Measurements from ENCODE around the gene CTTN. TPM values are rescaled to one million over a fixed set of nuclear protein-coding genes. Genes with fewer than 3 reads are reported as not detected.
"Not testable (repeated sequence)": the region's sequence is repeated elsewhere in the genome, so short reads cannot be mapped to it uniquely, and the experiment has no call there.

Gene CTTN
- total RNA-seq, 1 donor from 2014 or later, result 211 TPM

GRCh38 chr11:70389201-70389600, 9.1 kb upstream of the CTTN start:
- no peaks in the 10 kb centered on the region for H3K9me3 Mint-ChIP-seq
- no peak for DNase-seq (ENCODE audit: extremely low spot score, unreplicated experiment)
- H3K27me3 Mint-ChIP-seq, result no peaks in the 10 kb centered on the region
- H3K36me3 Mint-ChIP-seq, result peaks cover 26% of the 10 kb centered on the region
- H3K4me1 Mint-ChIP-seq (ENCODE audit: unreplicated experiment), result no peaks in the 10 kb centered on the region
- H3K4me3 Mint-ChIP-seq, result no peak overlapping the region
- no peak for TF ChIP-seq CTCF (conservative IDR thresholded peaks at IDR 0.05)
- no peak overlapping the region for H3K27ac Mint-ChIP-seq

- DNase-seq (ENCODE audit: extremely low spot score, unreplicated experiment); H3K4me3 Mint-ChIP-seq; H3K27me3 Mint-ChIP-seq: not testable (repeated sequence)
Observed at GRCh38 chr11:70390882-70391281, 7.4 kb upstream of the CTTN start.

GRCh38 chr11:70394211-70394950, 3.9 kb upstream of the CTTN start:
- no peak for DNase-seq (ENCODE audit: extremely low spot score, unreplicated experiment)
- H3K27me3 Mint-ChIP-seq, result no peaks in the 10 kb centered on the region
- H3K4me3 Mint-ChIP-seq, result no peak overlapping the region
- H3K36me3 Mint-ChIP-seq, result peaks cover 25% of the 10 kb centered on the region
- no peaks in the 10 kb centered on the region for H3K9me3 Mint-ChIP-seq
- H3K27ac Mint-ChIP-seq, result no peak overlapping the region
- no peak for TF ChIP-seq CTCF (conservative IDR thresholded peaks at IDR 0.05)
- H3K4me1 Mint-ChIP-seq (ENCODE audit: unreplicated experiment), result peaks cover 11% of the 10 kb centered on the region

More at GRCh38 chr11:70390882-70391281, 7.4 kb upstream of the CTTN start:
- H3K36me3 Mint-ChIP-seq, result peaks cover 20% of the 10 kb centered on the region
- not testable (repeated sequence) for H3K27ac Mint-ChIP-seq; H3K9me3 Mint-ChIP-seq; H3K4me1 Mint-ChIP-seq (ENCODE audit: unreplicated experiment)

GRCh38 chr11:70397336-70397982, 870 bp upstream of the CTTN start:
- H3K4me3 Mint-ChIP-seq, result peak overlapping the region; percentile 97
- no peaks in the 10 kb centered on the region for H3K9me3 Mint-ChIP-seq
- TF ChIP-seq CTCF (conservative IDR thresholded peaks at IDR 0.05), result no peak
- peaks cover 18% of the 10 kb centered on the region for H3K4me1 Mint-ChIP-seq (ENCODE audit: unreplicated experiment)
- H3K27ac Mint-ChIP-seq, result peak overlapping the region; percentile 87
- no peak for DNase-seq (ENCODE audit: extremely low spot score, unreplicated experiment)
- H3K36me3 Mint-ChIP-seq, result peaks cover 18% of the 10 kb centered on the region
- H3K27me3 Mint-ChIP-seq, result no peaks in the 10 kb centered on the region

GRCh38 chr11:70398834-70399680, 728 bp downstream of the CTTN start:
- Mint-ChIP-seq H3K36me3 (peaks cover 10% of the 10 kb centered on the region), H3K9me3 (no peaks in the 10 kb centered on the region), H3K27me3 (no peaks in the 10 kb centered on the region), H3K4me1 (ENCODE audit: unreplicated experiment) (peaks cover 21% of the 10 kb centered on the region), H3K4me3 (peak overlapping the region; percentile 88), H3K27ac (peak overlapping the region; percentile 93)
- no peak for DNase-seq (ENCODE audit: extremely low spot score, unreplicated experiment)
- no peak for TF ChIP-seq CTCF (conservative IDR thresholded peaks at IDR 0.05)

All from type B pancreatic cell (in vitro differentiated cells).